Measurements from ENCODE around the gene UROC1.

DNA sequence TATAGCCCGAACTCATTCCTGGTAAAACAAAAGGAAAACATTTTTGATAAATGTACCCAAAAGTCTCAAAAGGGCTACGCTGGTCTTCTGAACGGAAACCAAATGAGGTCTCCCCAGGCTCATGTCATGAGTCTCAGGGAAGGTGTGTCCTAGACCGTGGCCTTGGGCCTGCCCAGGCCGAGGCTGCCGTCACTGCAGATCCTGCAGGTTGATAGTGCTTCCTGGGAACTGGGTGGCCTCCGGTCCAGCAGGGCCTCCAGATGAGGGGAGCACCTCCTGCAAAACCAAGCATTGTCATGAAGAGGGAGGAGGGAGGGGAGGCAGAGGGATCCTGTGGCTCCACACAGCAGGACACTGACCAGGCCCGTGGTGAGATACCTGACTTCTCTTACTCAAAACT, 79.4 kb downstream of the UROC1 start:
- TF ChIP-seq FOXM1 (IDR thresholded peaks at IDR 0.05; ENCODE audit: borderline replicate concordance, low read depth) = no peak
- TF ChIP-seq, protein P1, sequence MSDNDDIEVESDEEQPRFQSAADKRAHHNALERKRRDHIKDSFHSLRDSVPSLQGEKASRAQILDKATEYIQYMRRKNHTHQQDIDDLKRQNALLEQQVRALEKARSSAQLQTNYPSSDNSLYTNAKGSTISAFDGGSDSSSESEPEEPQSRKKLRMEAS (IDR thresholded peaks at IDR 0.05) = no peak
- no peak for TF ChIP-seq RAD21 (IDR thresholded peaks at IDR 0.05; ENCODE audit: low read depth)
- TF ChIP-seq EP300 (IDR thresholded peaks at IDR 0.05; ENCODE audit: borderline replicate concordance) = no peak
- TF ChIP-seq, protein P2, sequence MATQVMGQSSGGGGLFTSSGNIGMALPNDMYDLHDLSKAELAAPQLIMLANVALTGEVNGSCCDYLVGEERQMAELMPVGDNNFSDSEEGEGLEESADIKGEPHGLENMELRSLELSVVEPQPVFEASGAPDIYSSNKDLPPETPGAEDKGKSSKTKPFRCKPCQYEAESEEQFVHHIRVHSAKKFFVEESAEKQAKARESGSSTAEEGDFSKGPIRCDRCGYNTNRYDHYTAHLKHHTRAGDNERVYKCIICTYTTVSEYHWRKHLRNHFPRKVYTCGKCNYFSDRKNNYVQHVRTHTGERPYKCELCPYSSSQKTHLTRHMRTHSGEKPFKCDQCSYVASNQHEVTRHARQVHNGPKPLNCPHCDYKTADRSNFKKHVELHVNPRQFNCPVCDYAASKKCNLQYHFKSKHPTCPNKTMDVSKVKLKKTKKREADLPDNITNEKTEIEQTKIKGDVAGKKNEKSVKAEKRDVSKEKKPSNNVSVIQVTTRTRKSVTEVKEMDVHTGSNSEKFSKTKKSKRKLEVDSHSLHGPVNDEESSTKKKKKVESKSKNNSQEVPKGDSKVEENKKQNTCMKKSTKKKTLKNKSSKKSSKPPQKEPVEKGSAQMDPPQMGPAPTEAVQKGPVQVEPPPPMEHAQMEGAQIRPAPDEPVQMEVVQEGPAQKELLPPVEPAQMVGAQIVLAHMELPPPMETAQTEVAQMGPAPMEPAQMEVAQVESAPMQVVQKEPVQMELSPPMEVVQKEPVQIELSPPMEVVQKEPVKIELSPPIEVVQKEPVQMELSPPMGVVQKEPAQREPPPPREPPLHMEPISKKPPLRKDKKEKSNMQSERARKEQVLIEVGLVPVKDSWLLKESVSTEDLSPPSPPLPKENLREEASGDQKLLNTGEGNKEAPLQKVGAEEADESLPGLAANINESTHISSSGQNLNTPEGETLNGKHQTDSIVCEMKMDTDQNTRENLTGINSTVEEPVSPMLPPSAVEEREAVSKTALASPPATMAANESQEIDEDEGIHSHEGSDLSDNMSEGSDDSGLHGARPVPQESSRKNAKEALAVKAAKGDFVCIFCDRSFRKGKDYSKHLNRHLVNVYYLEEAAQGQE (IDR thresholded peaks at IDR 0.05; ENCODE audit: low read depth) = no peak
- TF ChIP-seq CREB1 (IDR thresholded peaks at IDR 0.05; ENCODE audit: low read depth) = no peak
- no peak for TF ChIP-seq TCF12 (IDR thresholded peaks at IDR 0.05; ENCODE audit: low read depth)

Data from Ishikawa (cell line).